Embryonic facial prominence (tissue), 1 donor: ENCODE data around the gene C5AR2.
"Not testable (repeated sequence)": the region's sequence is repeated elsewhere in the genome, so short reads cannot be mapped to it uniquely, and the experiment has no call there.

Experiments
- DNase-seq: peaks from one replicate; pipeline ENCODE4 v3.0.0-alpha.2; 2016; ENCODE audit errors: extremely low spot score

Gene C5AR2

DNA sequence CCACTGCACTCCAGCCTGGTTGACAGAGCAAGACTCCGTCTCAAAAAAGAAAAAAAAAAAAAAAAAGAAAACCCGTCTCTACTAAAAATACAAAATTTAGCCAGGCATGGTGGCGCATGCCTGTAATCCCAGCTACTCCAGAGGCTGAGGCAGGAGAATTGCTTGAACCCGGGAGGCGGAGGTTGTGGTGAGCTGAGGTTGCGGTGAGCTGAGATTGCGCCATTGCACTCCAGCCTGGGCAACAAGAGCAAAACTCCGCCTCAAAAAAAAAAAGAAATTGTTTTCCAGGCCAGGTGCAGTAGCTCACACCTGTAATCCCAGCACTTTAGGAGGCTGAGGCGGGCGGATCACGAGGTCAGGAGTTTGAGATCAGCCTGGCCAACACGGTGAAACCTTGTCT, 54.6 kb downstream of the C5AR2 start:
- DNase-seq, result not testable (repeated sequence)

DNA sequence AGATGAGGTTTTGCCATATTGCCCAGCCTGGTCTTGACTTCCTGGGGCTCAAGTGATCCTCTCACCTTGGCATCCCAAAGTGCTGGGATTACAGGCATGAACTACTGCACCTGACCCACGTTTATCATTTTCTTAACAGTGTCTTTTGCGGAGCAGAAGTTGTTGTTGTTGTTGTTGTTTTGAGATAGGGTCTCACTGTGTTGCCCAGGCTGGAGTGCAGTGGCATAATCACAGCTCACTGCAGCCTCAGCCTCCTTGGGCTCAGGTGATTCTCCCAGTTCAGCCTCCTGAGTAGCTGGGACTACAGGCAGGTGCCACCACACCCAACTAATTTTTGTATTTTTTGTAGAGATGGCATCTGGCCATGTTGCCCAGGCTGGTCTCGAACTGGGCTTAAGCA, 55.6 kb downstream of the C5AR2 start:
- not testable (repeated sequence) for DNase-seq

DNA sequence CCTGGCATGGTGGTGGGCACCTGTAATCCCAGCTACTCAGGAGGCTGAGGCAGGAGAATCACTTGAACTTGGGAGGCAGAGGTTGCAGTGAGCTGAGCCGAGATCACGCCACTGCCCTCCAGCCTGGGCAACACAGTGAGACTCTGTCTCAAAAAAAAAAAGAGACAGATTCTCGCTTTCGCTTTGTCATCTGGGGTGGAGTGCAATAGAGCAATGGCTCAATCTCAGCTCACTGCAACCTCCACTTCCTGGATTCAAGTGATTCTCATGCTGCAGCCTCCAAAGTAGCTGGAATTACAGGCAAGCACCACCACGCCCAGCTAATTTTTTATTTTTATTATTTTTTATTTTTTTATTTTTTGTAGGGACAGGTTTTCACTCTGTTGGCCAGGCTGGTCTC, 56.7 kb downstream of the C5AR2 start:
- DNase-seq, result not testable (repeated sequence)

DNA sequence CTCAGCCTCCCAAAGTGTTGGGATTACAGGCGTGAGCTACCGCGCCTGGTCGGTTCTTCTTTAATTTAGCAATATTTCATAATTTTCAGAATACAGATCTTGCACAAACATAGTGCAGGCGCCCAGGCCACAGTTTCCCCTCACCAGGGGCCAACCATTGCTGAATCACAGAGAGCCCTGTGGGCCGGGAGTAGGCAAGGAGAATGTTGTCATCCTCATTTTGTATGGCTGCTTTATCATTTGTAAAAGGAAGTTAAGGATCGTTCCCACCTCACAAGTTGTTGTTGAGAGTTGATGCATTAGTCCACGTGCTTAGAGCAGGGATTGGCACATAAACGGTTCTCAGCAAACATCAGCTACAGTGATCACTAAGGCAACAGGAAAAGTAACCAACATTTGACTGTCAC, 57.2 kb downstream of the C5AR2 start:
- DNase-seq, result no peak

DNA sequence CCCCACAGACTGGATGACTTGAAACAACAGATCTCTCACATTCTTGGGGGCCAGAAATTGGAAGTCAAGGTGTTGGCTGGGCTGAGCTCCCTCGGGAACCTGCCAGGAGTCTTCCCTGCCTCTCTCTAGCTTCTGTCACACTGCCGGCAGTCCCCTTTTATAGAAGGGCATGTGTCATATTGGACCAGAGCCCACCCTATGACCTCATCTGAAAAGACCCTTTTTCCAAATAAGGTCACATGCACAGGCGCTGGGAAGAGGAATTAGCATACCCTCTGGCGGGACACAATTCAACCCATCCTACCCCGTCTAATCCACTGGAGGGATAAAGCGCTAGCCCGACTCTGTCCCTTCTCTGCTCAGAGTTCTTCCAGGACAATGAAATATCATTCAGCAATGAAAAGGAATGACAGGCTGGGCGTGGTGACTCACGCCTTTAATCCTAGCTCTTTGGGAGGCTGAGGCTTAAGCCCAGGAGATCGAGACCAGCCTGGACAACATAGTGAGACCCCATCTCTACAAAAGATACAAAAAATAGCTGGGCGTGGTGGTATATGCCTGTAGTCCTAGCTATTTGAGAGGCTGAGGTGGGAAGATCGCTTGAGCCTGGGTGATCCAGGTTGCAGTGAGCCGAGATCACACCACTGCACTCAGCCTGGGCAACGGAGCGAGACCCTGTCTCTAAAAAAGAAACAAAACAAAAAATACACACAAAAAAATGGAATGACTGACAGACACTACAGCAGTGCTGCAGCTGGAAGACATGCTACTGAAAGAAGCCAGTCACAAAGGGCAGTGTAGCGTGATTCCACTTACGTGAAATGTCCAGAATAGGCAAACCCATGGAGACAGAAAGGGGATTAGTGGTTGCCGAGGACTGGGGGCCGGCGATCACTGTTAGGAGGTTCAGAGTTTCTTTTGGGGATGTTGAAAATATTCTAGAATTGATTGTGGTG, 58.8 kb downstream of the C5AR2 start:
- DNase-seq, result no peak

DNA sequence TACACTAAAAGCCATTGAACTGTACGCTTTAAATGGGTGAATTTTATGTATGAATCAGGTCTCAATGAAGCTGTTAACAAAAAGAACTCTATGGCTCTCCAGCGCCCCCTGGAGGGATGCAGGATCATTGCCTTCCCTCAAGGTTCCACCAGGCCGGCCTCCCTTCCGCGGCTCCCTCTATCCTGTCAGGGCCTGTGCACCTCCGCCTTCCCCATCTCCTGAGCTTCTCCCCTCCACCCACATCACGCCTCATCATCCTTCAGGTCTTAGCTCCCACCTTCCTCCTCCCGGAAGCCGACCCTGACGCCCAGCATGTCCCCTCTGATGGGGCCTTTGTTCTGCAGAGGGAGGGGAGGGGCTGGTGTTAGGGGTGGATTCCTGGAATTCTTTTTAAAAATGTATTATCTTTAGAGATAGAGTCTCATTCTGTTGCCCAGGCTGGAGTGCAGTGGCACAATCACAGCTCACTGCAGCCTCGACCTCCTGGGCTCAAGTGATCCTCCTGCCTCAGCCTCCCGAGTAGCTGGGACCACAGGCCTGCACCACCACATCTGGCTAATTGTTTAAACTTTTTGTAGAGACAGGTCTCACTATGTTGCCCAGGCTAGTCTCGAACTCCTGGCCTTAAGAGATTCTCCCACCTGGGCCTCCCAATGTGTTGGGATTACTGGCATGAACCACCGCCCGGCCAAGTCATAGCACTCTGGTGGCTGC, 59.7 kb downstream of the C5AR2 start:
- no peak for DNase-seq
